G401.6 (cell line): ENCODE measurements around the gene ADGRD1.

Source experiments
- FAIRE-seq: peaks from 2 replicates; lab custom pipeline; 2012; peaks lifted over from hg19 to GRCh38; lab: Jason Lieb, UNC

ADGRD1 gene

GRCh38 chr12:130966443-130967030 lies 12.8 kb downstream of the ADGRD1 start:
- FAIRE-seq = no peak

GRCh38 chr12:130967636-130968035 lies 13.9 kb downstream of the ADGRD1 start:
- no peak for FAIRE-seq

- no peak for FAIRE-seq
Measured at GRCh38 chr12:130968611-130969010, 14.9 kb downstream of the ADGRD1 start.

GRCh38 chr12:130969223-130969622 lies 15.5 kb downstream of the ADGRD1 start:
- no peak for FAIRE-seq

- FAIRE-seq = no peak
Measured at GRCh38 chr12:130970165-130970907, 16.6 kb downstream of the ADGRD1 start.

- no peak for FAIRE-seq
Measured at GRCh38 chr12:130970908-130971233, 17.2 kb downstream of the ADGRD1 start.

GRCh38 chr12:130971925-130972585 lies 18.3 kb downstream of the ADGRD1 start:
- no peak for FAIRE-seq

- FAIRE-seq = no peak
Measured at GRCh38 chr12:130972586-130972950, 18.9 kb downstream of the ADGRD1 start.

GRCh38 chr12:130973109-130973508 lies 19.4 kb downstream of the ADGRD1 start:
- no peak for FAIRE-seq

- no peak for FAIRE-seq
Measured at GRCh38 chr12:130973906-130974305, 20.2 kb downstream of the ADGRD1 start.

- no peak for FAIRE-seq
Measured at GRCh38 chr12:130975116-130975515, 21.4 kb downstream of the ADGRD1 start.

- FAIRE-seq = no peak
Measured at GRCh38 chr12:130976171-130976720, 22.5 kb downstream of the ADGRD1 start.

- no peak for FAIRE-seq
Measured at GRCh38 chr12:130977046-130977742, 23.5 kb downstream of the ADGRD1 start.

- FAIRE-seq = no peak
Measured at GRCh38 chr12:130977743-130978095, 24.0 kb downstream of the ADGRD1 start.

- FAIRE-seq = no peak
Measured at GRCh38 chr12:130978785-130979184, 25.1 kb downstream of the ADGRD1 start.

- no peak for FAIRE-seq
Measured at GRCh38 chr12:130981074-130981742, 27.5 kb downstream of the ADGRD1 start.

GRCh38 chr12:130981911-130982310 lies 28.2 kb downstream of the ADGRD1 start:
- no peak for FAIRE-seq

- FAIRE-seq = no peak
Measured at GRCh38 chr12:130982565-130983225, 29.0 kb downstream of the ADGRD1 start.

GRCh38 chr12:130983328-130984017 lies 29.8 kb downstream of the ADGRD1 start:
- FAIRE-seq = no peak

- FAIRE-seq = no peak
Measured at GRCh38 chr12:130984183-130985058, 30.7 kb downstream of the ADGRD1 start.
